D721Med (cell line): ENCODE data around the gene DHRS4L2.
"Not testable (repeated sequence)": the region's sequence is repeated elsewhere in the genome, so short reads cannot be mapped to it uniquely, and the experiment has no call there.

Experiments used
- DNase-seq: peaks from one replicate; pipeline ENCODE4 v3.0.0; 2011; ENCODE audit warnings: low spot score; ENCODE audit not compliant: insufficient read length
- FAIRE-seq: peaks from 2 replicates; lab custom pipeline; 2011; peaks lifted over from hg19 to GRCh38; lab: Jason Lieb, UNC
- CTCF ChIP-seq: IDR thresholded peaks from 2 replicates; pipeline ENCODE4 v1.5.1; 2012; ENCODE audit warnings: mild to moderate bottlenecking, control low read depth; ENCODE audit not compliant: insufficient read depth; ENCODE audit errors: missing control alignments

The DHRS4L2 gene

GRCh38 chr14:24013654-24014514 lies 25.2 kb downstream of the DHRS4L2 start:
- TF ChIP-seq CTCF = peak; percentile 79
- FAIRE-seq (no peak), DNase-seq (peak; percentile 23)

- DNase-seq, FAIRE-seq: not testable (repeated sequence)
Observed at GRCh38 chr14:24015745-24016144, 27.0 kb downstream of the DHRS4L2 start.

DNA sequence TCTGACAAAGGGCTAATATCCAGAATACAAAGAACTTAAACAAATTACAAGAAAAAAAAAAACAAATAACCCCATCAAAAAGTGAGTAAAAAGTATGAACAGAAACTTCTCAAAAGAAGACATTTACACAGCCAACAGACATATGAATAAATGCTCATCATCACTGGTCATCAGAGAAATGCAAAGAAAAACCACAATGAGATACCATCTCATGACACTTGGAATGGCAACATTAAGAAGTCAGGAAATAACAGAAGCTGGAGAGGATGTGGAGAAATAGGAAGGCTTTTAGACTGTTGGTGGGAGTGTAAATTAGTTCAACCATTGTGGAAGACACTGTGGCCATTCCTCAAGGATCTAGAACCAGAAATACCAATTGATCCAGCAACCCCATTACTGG lies 30.2 kb downstream of the DHRS4L2 start:
- not testable (repeated sequence) for FAIRE-seq, DNase-seq

DNA sequence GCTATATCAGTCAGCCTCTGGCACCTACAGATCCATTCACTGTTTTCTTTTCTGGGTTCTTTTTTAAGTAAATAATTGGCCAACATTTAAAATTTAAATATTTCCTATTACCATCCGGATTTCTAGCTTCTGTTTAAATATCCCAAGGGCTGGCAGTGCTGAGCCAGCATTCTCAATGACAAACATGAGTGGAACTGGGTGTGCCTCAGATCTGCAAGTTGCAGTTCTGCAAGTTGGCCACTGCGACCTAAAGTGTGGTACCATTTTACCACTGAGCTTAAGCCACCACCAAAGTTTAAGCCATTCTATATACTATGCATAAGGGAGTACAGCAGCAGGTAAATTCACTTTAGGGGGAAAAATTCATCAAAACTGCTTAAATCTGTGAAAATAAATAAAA lies 31.2 kb downstream of the DHRS4L2 start:
- FAIRE-seq, DNase-seq: not testable (repeated sequence)

DNA sequence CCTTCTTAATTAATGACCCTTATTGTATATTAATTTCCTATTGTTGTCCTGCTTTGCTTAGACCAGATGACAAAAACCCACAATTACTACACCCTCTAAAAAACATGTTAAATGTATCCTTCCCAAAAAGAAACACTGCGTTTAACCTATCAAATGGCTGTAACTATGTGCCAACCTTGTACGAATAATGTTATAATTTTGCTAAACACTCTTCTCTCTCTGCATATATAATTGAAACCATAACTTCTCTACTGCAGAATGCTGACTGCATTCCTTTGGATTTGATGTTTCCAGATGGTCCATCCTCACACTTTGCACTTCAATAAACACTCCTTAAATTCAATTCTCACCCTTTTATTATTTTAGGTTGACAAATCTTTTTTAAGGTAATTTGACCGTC lies 31.8 kb downstream of the DHRS4L2 start:
- not testable (repeated sequence) for DNase-seq, FAIRE-seq

DNA sequence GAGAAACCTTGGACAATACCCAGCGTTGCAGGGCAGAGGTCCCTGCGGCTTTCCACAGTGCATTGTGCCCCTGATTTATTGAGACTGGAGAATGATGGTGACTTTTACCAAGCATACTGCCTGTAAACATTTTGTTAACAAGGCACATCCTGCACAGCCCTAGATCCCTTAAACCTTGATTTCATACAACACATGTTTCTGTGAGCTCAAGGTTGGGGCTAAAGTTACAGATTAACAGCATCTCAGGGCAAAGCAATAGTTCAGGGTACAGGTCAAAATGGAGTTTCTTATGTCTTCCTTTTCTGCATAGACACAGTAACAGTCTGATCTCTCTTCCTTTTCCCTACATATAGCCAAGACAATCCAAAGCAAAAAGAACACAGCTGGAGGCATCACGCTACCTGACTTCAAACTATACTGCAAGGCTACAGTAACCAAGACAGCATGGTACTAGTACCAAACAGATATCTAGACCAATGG lies 36.2 kb downstream of the DHRS4L2 start:
- DNase-seq, FAIRE-seq: not testable (repeated sequence)

GRCh38 chr14:24029687-24030086 lies 41.0 kb downstream of the DHRS4L2 start:
- not testable (repeated sequence) for FAIRE-seq, DNase-seq

DNA sequence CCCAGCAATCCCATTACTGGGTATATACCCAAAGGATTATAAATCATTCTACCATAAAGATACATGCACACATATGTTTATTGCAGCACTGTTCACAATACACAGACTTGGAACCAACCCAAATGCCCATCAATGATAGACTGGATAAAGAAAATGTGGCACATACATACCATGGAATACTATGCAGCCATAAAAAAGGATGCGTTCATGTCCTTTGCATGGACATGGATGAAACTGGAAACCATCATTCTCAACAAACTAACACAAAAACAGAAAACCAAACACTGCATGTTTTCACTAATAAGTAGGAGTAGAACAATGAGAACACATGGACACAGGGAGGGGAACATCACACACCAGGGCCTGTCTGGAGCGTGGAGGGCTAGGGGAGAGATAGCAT lies 42.6 kb downstream of the DHRS4L2 start:
- DNase-seq, FAIRE-seq: not testable (repeated sequence)

DNA sequence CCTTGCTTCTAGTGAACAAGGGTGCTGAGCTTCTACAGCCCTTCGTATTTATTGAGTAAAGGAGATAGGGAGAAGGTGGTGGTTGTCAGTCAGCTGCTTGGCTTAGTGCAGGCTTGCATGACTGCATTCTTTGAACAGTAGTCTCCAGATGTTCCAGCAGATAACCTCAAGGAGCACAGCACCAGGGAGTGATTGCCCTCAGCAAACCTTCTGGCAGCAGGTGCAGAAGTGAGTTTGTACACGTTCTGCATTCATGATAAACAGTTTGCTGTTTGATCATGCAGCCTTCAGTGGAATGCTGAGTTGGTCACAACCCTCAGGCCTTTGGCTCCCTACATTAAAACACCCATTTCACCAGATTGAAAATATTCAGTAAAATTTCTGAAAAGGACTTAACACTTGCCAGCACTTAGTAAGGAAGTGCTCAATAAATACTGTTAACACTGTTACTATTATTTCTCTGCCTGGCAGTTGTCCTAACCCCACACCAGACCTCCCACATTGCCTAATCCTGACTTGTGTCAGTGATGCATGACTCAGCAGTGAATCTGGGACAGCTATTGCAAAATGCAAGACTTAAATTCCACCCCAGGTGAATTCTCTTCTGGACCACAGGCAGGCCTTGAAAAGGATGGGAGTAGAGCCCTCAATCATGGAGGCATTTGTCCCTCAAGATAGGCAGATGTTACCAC lies 44.1 kb downstream of the DHRS4L2 start:
- no peak for TF ChIP-seq CTCF
- no peak for DNase-seq
- no peak for FAIRE-seq

- DNase-seq, FAIRE-seq: not testable (repeated sequence)
Observed at GRCh38 chr14:24035769-24036168, 47.0 kb downstream of the DHRS4L2 start.

DNA sequence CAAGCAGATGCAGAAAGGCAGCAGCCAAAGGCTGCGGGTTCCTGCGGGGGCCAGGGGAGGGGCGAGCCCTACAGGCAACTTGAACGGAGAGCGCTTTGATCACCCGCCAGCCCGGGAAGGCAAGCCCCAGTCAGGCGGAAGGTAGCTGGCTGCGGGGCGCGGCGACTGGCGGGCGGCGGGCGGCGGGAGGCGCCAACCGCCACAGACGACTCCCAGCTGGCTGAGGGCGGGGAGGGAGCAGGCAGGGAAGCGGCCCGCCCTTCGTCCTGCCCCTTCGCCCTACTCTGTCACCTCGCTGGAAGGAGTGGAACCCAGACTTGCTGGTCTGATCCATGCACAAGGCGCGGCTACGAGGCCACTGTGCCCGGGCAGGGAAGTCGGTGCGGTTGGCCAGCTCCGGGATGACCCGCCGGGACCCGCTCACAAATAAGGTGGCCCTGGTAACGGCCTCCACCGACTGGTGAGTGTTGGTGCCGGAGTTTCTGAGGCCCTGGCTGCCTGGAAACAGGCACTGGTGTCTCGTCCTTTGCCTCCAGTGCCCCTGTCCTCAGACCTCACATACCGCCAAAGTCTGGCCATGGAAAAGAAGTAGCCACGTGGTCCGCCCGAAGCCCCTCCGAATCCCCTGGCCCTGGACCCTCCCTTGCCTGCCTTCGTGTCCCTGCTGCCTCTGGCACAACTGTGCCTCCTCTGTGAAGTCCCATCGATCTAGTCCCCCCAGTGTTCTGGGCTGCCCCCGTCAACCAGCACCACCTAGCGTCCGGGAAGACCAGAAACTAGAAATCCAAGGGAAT lies 47.6 kb downstream of the DHRS4L2 start:
- FAIRE-seq (no peak), DNase-seq (no peak)
- peak; percentile 75 for TF ChIP-seq CTCF

DNA sequence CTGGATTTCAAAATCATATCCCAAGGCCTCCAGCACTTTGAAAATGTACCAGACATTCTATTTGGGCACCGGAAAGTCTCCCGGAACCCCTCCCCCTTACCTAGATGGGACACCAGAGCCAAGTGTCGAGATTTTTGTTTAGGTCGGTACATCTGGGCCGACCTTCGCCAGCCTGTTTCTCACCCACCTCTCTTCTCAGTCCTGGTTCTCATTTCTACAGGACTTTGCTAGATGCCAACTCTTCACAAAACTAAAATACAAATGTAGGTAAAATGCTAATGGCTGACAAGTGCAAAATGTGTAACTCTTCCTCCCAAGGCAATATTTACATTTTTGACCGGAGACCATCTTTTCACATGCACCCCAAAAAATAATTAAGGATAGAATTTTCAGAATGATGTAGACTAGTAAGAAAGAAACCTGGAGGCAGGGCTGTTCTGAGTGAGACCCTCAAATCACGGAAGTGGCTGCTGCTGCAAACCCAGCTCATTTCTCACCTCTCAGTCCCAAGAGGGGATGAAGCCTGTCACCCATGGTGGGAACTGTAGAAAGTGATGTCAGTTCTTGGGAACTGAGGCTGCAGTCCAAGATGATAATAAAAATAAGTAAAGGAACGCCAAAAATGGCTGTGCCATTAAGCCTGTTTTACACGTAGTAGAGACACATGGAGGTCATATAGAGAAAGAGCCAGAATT lies 48.4 kb downstream of the DHRS4L2 start:
- not testable (repeated sequence) for DNase-seq, FAIRE-seq
